Left lung (tissue), 10 donors: ENCODE measurements around the gene ELFN1. TPM values are rescaled to one million over a fixed set of nuclear protein-coding genes. Genes with fewer than 3 reads are reported as not detected.
"Not testable (repeated sequence)": the region's sequence is repeated elsewhere in the genome, so short reads cannot be mapped to it uniquely, and the experiment has no call there.

Experiments
- ATAC-seq: fragments of 200-7000 bp; cut with Tn5 transposase; one replicate; pipeline ENCODE4 v1.9.1; 2020; ENCODE audit warnings: moderate library complexity
- DNase-seq, 4 donors: peaks; one replicate each; pipeline ENCODE4 v3.0.0-alpha.2; 2013 to 2020
- H3K27ac ChIP-seq, 2 donors: fragments of 200-600 bp; sonication (generic) in 1 of 2; one replicate each; pipeline versions ENCODE4 v1.5.0 to v1.8.0; 2020 to 2021
- H3K27me3 ChIP-seq, 2 donors: fragments of 200-600 bp; sonication (generic) in 1 of 2; one replicate each; pipeline versions ENCODE4 v1.5.0 to v1.8.0; 2020 to 2021
- H3K36me3 ChIP-seq, 2 donors: fragments of 200-600 bp; sonication (generic) in 1 of 2; one replicate each; pipeline versions ENCODE4 v1.5.0 to v1.8.0; 2020 to 2021
- H3K4me1 ChIP-seq, 2 donors: fragments of 200-600 bp; one replicate each; pipeline ENCODE4 v1.8.0; 2021
- H3K4me3 ChIP-seq, 2 donors: fragments of 200-600 bp; sonication (generic) in 1 of 2; one replicate each; pipeline versions ENCODE4 v1.5.0 to v1.8.0; 2020 to 2021; ENCODE audit warnings: mild to moderate bottlenecking in 1 of 2
- H3K9me3 ChIP-seq, 2 donors: fragments of 200-600 bp; sonication (generic) in 1 of 2; one replicate each; pipeline versions ENCODE4 v1.5.0 to v1.8.0; 2020 to 2021
- intact Hi-C, 2 donors: fragments of 100-400 bp; cut with DNase I; formaldehyde crosslinking; loops; one replicate each; pipeline versions ENCODE4 v1.11.2 to v1.14.2; 2022
- polyA plus RNA-seq, 6 donors: library from polyadenylated mRNA; unstranded; fragments of 120-200 nt; gene quantifications; one replicate each; pipeline ENCODE4 v1.2.1, GENCODE V29; 2013; ENCODE audit not compliant: insufficient read length in 6 of 6
- total RNA-seq, 2 donors: library from RNA; stranded (reverse); fragmentation: NEBNext Ultra II Directional; extraction: Animal tissue kit (Norgen Biotek cat#: 25700); gene quantifications; one replicate each; pipeline ENCODE4 v1.2.1, GENCODE V29; 2021
- TF ChIP-seq, protein P1 (sequence below), 2 donors: fragments of 200-600 bp; sonication (generic) in 1 of 2; IDR thresholded peaks; one replicate each; pipeline versions ENCODE4 v1.5.0 to v1.8.0; 2021; ENCODE audit warnings: antibody characterized with exemption in 2 of 2
- donor health status: DM: no; HTN: yes; CAD: no.
- donor health status: DM: no; HTN: no; CAD: no.

ELFN1 gene
- total and polyA plus RNA-seq, 8 donors: 1.5 to 4.0 (median 2.7) TPM

DNA sequence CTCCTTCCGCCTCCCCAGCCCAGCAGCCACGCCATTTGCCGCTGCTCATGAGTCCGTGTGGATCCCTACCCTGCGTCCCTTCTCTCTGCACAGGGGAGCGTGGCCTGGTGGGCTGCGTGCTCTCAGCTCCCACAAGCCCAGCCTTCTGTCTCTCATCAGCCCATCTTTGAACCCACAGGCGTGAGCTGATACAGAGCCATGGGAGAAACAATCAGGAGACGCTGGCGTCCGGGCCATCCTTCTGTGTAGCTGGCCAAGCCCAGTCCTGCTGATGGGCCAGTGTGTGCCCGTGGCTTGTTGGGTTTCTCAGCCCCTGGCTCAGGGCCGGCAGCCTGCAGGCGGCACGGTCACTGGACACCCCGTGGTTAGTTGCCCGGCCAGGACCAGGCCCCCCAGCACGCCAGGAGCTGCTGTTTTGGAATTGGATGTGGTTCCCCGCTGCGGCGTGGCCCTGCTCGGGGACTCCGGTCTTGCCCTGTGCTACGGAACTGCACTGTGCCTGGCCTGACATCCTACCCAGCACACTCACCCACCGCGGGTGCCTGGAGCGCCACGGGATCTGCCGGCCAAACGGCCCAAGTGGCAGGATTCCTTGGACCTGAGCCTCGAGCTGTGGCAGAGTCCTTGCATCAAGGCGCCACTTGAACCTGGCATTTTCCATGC lies 88.9 kb downstream of the ELFN1 start:
- H3K36me3 ChIP-seq: no peaks in the 10 kb centered on the region
- ATAC-seq: no peak
- intact Hi-C loops: no loop called here
- H3K4me1 ChIP-seq: no peaks in the 10 kb centered on the region
- DNase-seq: no peak
- peaks cover 0 to 12% of the 10 kb centered on the region in 2 donors for H3K9me3 ChIP-seq
- H3K27me3 ChIP-seq: peaks cover 0 to 53% of the 10 kb centered on the region in 2 donors
- H3K4me3 ChIP-seq: no peak overlapping the region
- TF ChIP-seq, protein P1, sequence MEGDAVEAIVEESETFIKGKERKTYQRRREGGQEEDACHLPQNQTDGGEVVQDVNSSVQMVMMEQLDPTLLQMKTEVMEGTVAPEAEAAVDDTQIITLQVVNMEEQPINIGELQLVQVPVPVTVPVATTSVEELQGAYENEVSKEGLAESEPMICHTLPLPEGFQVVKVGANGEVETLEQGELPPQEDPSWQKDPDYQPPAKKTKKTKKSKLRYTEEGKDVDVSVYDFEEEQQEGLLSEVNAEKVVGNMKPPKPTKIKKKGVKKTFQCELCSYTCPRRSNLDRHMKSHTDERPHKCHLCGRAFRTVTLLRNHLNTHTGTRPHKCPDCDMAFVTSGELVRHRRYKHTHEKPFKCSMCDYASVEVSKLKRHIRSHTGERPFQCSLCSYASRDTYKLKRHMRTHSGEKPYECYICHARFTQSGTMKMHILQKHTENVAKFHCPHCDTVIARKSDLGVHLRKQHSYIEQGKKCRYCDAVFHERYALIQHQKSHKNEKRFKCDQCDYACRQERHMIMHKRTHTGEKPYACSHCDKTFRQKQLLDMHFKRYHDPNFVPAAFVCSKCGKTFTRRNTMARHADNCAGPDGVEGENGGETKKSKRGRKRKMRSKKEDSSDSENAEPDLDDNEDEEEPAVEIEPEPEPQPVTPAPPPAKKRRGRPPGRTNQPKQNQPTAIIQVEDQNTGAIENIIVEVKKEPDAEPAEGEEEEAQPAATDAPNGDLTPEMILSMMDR (IDR thresholded peaks at IDR 0.05): no peak
- H3K27ac ChIP-seq: no peak overlapping the region

DNA sequence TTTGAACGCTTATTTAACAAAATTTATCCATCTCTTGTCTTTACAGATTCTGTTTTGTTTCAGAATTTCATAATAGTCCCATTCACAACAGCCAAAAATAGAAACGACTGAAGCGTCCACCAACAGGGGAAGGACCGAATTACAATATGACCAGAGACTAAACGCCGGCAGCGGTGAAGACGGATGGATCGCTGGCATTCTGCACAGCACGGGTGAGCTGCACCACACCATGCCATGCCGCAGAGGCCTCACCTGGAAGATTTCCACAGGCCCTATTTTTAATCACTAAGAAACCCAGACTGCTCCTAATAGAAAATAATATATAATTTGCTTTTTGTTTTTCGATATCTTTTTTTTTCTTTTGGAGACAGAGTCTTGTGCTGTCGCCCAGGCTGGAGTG lies 91.0 kb downstream of the ELFN1 start:
- H3K9me3 ChIP-seq: peaks cover 0 to 23% of the 10 kb centered on the region in 2 donors
- no peak overlapping the region for H3K4me3 ChIP-seq
- DNase-seq: no peak
- no peaks in the 10 kb centered on the region for H3K36me3 ChIP-seq
- no peaks in the 10 kb centered on the region for H3K4me1 ChIP-seq
- ATAC-seq: no peak
- no peak overlapping the region for H3K27ac ChIP-seq
- peaks cover 0 to 47% of the 10 kb centered on the region in 2 donors for H3K27me3 ChIP-seq
- TF ChIP-seq, protein P1 (IDR thresholded peaks at IDR 0.05): no peak
- intact Hi-C loops: no loop called here

DNA sequence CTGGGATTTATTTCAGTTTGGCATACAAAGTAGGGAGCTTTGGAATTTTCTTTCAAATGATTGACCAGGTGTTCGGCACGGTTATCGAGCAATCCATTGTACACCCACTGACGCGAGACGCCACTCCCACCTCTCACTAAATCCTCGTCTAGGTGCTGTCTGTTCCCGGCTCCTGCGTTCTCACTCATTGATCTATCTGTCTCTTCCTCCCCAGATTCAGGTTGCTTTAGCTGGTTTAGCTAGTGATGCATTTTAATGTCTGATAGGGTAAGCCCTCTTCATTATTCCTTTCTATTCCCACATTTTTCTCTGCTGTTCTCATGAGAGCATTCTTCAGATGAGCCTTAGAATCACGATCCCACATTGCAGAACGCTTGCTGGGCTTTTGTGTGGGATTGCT lies 91.7 kb downstream of the ELFN1 start:
- intact Hi-C loops: no loop called here
- TF ChIP-seq, protein P1 (IDR thresholded peaks at IDR 0.05): no peak
- no peak overlapping the region for H3K27ac ChIP-seq
- no peaks in the 10 kb centered on the region for H3K4me1 ChIP-seq
- no peak overlapping the region for H3K4me3 ChIP-seq
- H3K36me3 ChIP-seq: no peaks in the 10 kb centered on the region
- peaks cover 0 to 40% of the 10 kb centered on the region in 2 donors for H3K27me3 ChIP-seq
- DNase-seq: no peak
- no peak for ATAC-seq
- H3K9me3 ChIP-seq: peaks cover 0 to 23% of the 10 kb centered on the region in 2 donors

DNA sequence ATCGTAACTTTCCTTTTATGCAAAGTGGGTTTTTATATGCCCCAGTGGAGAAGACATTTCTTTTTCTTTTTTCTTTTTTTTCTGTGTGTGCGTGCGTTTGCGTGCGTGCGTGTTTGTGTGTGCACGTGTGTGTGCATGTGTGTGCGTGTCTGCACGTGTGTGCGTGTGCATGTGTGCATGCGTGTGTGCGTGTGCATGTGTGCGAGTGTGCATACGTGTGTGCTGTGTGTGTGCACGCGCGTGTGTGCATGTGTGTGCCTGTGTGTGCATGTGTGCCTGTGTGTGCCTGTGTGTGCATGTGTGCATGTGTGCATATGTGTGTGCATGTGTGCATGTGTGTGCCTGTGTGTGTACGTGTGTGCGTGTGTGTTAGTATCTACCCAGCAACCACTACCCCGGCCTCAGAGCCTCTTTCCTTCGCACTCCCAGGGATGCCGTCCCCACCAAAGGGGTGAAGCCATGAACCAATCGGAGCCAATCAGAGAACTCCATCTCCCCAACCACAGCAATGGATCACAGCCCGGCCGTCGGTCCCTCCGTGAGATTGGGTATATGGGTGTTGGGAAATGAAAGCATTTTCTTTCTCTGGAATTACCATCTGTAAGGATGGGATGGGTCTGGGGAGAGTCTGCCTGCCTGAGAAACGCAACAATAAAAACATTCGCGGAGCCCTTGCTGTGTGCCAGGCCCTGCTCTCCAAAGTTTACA lies 92.3 kb downstream of the ELFN1 start:
- Histone ChIP-seq H3K27ac (no peak overlapping the region), H3K9me3 (peaks cover 0 to 23% of the 10 kb centered on the region in 2 donors), H3K4me3 (no peak overlapping the region), H3K27me3 (peaks cover 0 to 34% of the 10 kb centered on the region in 2 donors), H3K4me1 (no peaks in the 10 kb centered on the region), H3K36me3 (no peaks in the 10 kb centered on the region)
- no peak for ATAC-seq
- DNase-seq: peak in 1 of 4 donors; percentile 41
- intact Hi-C loops: no loop called here
- TF ChIP-seq, protein P1 (IDR thresholded peaks at IDR 0.05): no peak

DNA sequence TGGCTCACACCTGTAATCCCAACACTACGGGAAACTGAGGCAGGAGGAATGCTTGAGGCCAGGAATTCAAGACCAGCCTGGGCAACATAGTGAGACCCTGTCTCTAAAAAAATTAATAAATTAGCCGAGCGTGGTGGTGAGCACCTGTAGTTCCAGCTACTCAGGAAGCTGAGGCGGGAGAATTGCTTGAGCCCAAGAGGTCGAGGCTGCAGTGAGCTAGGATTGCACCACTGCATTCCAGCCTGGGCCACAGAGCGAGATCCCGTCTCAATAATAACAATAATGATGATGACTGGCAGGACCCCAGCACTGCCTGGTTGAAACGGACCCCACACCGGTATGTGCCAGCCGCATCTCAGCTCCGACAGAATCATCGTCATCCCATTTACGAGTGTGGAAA lies 93.0 kb downstream of the ELFN1 start:
- peaks cover 0 to 23% of the 10 kb centered on the region in 2 donors for H3K9me3 ChIP-seq
- ATAC-seq (no peak), DNase-seq (no peak)
- H3K27ac ChIP-seq: no peak overlapping the region
- H3K4me3 ChIP-seq: no peak overlapping the region
- intact Hi-C loops: no loop called here
- peaks cover 0 to 30% of the 10 kb centered on the region in 2 donors for H3K27me3 ChIP-seq
- H3K4me1 ChIP-seq: no peaks in the 10 kb centered on the region
- H3K36me3 ChIP-seq: no peaks in the 10 kb centered on the region
- TF ChIP-seq, protein P1 (IDR thresholded peaks at IDR 0.05): no peak

DNA sequence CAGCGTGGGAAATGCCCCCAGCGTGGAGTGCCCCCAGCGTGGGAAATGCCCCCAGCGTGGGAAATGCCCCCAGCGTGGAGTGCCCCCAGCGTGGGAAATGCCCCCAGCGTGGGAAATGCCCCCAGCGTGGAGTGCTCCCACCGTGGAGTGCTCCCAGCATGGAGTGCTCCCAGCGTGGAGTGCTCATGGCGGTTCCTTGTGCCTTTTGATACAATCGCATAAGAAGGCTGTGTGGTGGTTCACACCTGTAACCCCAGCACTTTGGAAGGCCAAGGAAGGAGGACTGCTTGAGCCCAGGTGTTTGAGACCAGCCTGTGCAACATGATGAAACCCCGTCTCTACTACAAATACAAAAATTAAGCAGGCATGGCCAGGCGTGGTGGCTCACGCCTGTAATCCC lies 93.8 kb downstream of the ELFN1 start:
- intact Hi-C loops, DNase-seq, ATAC-seq, H3K27ac ChIP-seq, H3K4me3 ChIP-seq, H3K36me3 ChIP-seq, H3K4me1 ChIP-seq: not testable (repeated sequence)
- peaks cover 0 to 23% of the 10 kb centered on the region in 2 donors for H3K9me3 ChIP-seq
- peaks cover 0 to 27% of the 10 kb centered on the region in 2 donors for H3K27me3 ChIP-seq
